Measurements from ENCODE around the gene ISG15. TPM values are rescaled to one million over a fixed set of nuclear protein-coding genes. Genes with fewer than 3 reads are reported as not detected.
A peak's percentile ranks its signal among the peaks of the same experiment; 100 is the strongest.

Gene ISG15
- total and polyA plus RNA-seq, 2 of the 13 experiments (the other 11 are each of a cell fraction or from before 2014, with no cell fraction given), result 42.1 to 54.9 TPM

GRCh38 chr1:1006305-1007159 lies 6.8 kb upstream of the ISG15 start (continued):
- TF ChIP-seq TP53 (CRISPR knock-in tag; conservative IDR thresholded peaks at IDR 0.05) (0 out of 2 replicates have a peak, but pooled peaks have one; percentile 60), CCAR2 (optimal IDR thresholded peaks at IDR 0.05; ENCODE audit: low read depth, low read length) (no peak), HMGXB4 (CRISPR knock-in tag; IDR thresholded peaks at IDR 0.05; ENCODE audit: borderline replicate concordance in 1 of 2, low read depth in 1 of 2) (peak; percentile 53 to 73; a peak in 3 of 4 replicates), ZNF382 (CRISPR knock-in tag; IDR thresholded peaks at IDR 0.05; ENCODE audit: borderline replicate concordance) (no peak), ZBTB2 (CRISPR knock-in tag; IDR thresholded peaks at IDR 0.05; ENCODE audit: low read depth) (peak; percentile 82; the same call in 1 of the 2 replicates), PHF21A (CRISPR knock-in tag; IDR thresholded peaks at IDR 0.05) (peak; percentile 98), ZNF672 (CRISPR knock-in tag; IDR thresholded peaks at IDR 0.05) (no peak; the same call in 1 of the 2 replicates), HBP1 (CRISPR knock-in tag; IDR thresholded peaks at IDR 0.05; ENCODE audit: low read depth) (peak; percentile 70; the same call in 1 of the 2 replicates), RARA (CRISPR knock-in tag; IDR thresholded peaks at IDR 0.05) (peak; percentile 88), ZFP91 (CRISPR knock-in tag; IDR thresholded peaks at IDR 0.05; ENCODE audit: borderline replicate concordance) (peak; percentile 85), IRX3 (CRISPR knock-in tag; IDR thresholded peaks at IDR 0.05; ENCODE audit: borderline replicate concordance, low read depth) (no peak), PRMT3 (CRISPR knock-in tag; IDR thresholded peaks at IDR 0.05; ENCODE audit: borderline replicate concordance, low read depth) (no peak), HNRNPL (IDR thresholded peaks at IDR 0.05; ENCODE audit: low read depth, low read length) (peak; percentile 68; the same call in 1 of the 2 replicates)
- TF ChIP-seq, protein P1, sequence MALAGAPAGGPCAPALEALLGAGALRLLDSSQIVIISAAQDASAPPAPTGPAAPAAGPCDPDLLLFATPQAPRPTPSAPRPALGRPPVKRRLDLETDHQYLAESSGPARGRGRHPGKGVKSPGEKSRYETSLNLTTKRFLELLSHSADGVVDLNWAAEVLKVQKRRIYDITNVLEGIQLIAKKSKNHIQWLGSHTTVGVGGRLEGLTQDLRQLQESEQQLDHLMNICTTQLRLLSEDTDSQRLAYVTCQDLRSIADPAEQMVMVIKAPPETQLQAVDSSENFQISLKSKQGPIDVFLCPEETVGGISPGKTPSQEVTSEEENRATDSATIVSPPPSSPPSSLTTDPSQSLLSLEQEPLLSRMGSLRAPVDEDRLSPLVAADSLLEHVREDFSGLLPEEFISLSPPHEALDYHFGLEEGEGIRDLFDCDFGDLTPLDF (CRISPR knock-in tag; IDR thresholded peaks at IDR 0.05), result peak; percentile 52; the same call in 1 of the 2 replicates
- TF ChIP-seq, protein P2, sequence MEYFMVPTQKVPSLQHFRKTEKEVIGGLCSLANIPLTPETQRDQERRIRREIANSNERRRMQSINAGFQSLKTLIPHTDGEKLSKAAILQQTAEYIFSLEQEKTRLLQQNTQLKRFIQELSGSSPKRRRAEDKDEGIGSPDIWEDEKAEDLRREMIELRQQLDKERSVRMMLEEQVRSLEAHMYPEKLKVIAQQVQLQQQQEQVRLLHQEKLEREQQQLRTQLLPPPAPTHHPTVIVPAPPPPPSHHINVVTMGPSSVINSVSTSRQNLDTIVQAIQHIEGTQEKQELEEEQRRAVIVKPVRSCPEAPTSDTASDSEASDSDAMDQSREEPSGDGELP (IDR thresholded peaks at IDR 0.05; ENCODE audit: borderline replicate concordance, low read depth), result peak; percentile 93; the same call in 1 of the 2 replicates

All from HepG2 (cell line).